HG02759 (cell line): ENCODE data around the gene HMCN2.

Source experiments
- ATAC-seq: cut with Tn5 transposase; IDR thresholded peaks from one replicate; pipeline ENCODE4 v1.9.1; 2021; ENCODE audit warnings: mild to moderate bottlenecking, moderate library complexity; ENCODE audit not compliant: unreplicated experiment

The HMCN2 gene

GRCh38 chr9:130405657-130406257, 140.2 kb downstream of the HMCN2 start:
- ATAC-seq, result no peak

- ATAC-seq, result no peak
Measured at GRCh38 chr9:130406278-130406895, 140.8 kb downstream of the HMCN2 start.

- no peak for ATAC-seq
Measured at GRCh38 chr9:130407916-130408663, 142.5 kb downstream of the HMCN2 start.

GRCh38 chr9:130408669-130409068, 143.1 kb downstream of the HMCN2 start:
- ATAC-seq, result no peak

- no peak for ATAC-seq
Measured at GRCh38 chr9:130409246-130409645, 143.7 kb downstream of the HMCN2 start.

GRCh38 chr9:130410443-130410842, 144.9 kb downstream of the HMCN2 start:
- no peak for ATAC-seq

GRCh38 chr9:130411566-130411915, 146.0 kb downstream of the HMCN2 start:
- no peak for ATAC-seq

GRCh38 chr9:130414081-130414731, 148.6 kb downstream of the HMCN2 start:
- ATAC-seq, result no peak

- no peak for ATAC-seq
Measured at GRCh38 chr9:130414910-130415746, 149.6 kb downstream of the HMCN2 start.

- ATAC-seq, result no peak
Measured at GRCh38 chr9:130417602-130418001, 152.0 kb downstream of the HMCN2 start.

GRCh38 chr9:130418776-130419175, 153.2 kb downstream of the HMCN2 start:
- no peak for ATAC-seq

- ATAC-seq, result no peak
Measured at GRCh38 chr9:130419521-130420035, 154.0 kb downstream of the HMCN2 start.

GRCh38 chr9:130421154-130421801, 155.7 kb downstream of the HMCN2 start:
- ATAC-seq, result no peak

GRCh38 chr9:130421802-130422276, 156.3 kb downstream of the HMCN2 start:
- ATAC-seq, result no peak

- ATAC-seq, result no peak
Measured at GRCh38 chr9:130422546-130422945, 157.0 kb downstream of the HMCN2 start.

GRCh38 chr9:130423272-130423671, 157.7 kb downstream of the HMCN2 start:
- ATAC-seq, result no peak

GRCh38 chr9:130424595-130425454, 159.3 kb downstream of the HMCN2 start:
- ATAC-seq, result no peak

GRCh38 chr9:130425741-130426466, 160.3 kb downstream of the HMCN2 start:
- ATAC-seq, result no peak

GRCh38 chr9:130426467-130426773, 160.9 kb downstream of the HMCN2 start:
- no peak for ATAC-seq
